Prostate gland (tissue), 2 donors: ENCODE data around the gene ROR1. TPM values are rescaled to one million over a fixed set of nuclear protein-coding genes. Genes with fewer than 3 reads are reported as not detected.

Source experiments
- DNase-seq: peaks from one replicate; pipeline ENCODE4 v3.0.0-alpha.2; 2019; ENCODE audit warnings: low spot score
- H3K27ac ChIP-seq, 2 donors: fragments of 200-600 bp; sonication (generic); 2 replicates each; pipeline ENCODE4 v1.5.1; 2017 to 2019
- H3K27me3 ChIP-seq: fragments of 200-600 bp; sonication (generic); replicated peaks from 2 replicates; pipeline ENCODE4 v1.5.1; 2019; ENCODE audit not compliant: insufficient read depth
- H3K36me3 ChIP-seq, 2 donors: fragments of 200-600 bp; sonication (generic); 1 replicate in 1 of 2; 2 replicates in 1 of 2; pipeline versions ENCODE4 v1.5.1 to v1.8.1; 2017 to 2019
- H3K4me1 ChIP-seq: fragments of 200-600 bp; sonication (generic); replicated peaks from 2 replicates; pipeline ENCODE4 v1.5.1; 2019
- H3K4me3 ChIP-seq, 2 donors: fragments of 200-600 bp; sonication (generic); 2 replicates each; pipeline ENCODE4 v1.5.1; 2017 to 2019
- H3K9me3 ChIP-seq: fragments of 200-600 bp; sonication (generic); 2 replicates; pipeline ENCODE4 v1.5.1; 2017
- CTCF ChIP-seq, 4 experiments: fragments of 200-600 bp in 2 of 4; fragments of 450-650 bp in 2 of 4; sonication (generic) in 2 of 4; IDR thresholded peaks; 1 replicate in 3 of 4; 2 replicates in 1 of 4; pipeline ENCODE4 v1.5.1; 2016 to 2019; ENCODE audit warnings: antibody characterized with exemption in 4 of 4, mild to moderate bottlenecking in 2 of 4, moderate library complexity in 2 of 4
- POLR2A ChIP-seq: fragments of 450-650 bp; IDR thresholded peaks from one replicate; pipeline ENCODE4 v1.6.1; 2016; ENCODE audit warnings: antibody characterized with exemption, mild to moderate bottlenecking
- POLR2AphosphoS5 ChIP-seq: sonication (generic); formaldehyde crosslinking; IDR thresholded peaks from one replicate; pipeline ENCODE4 v1.6.1; 2017; ENCODE audit warnings: antibody characterized with exemption
- WGBS: methylation state at CpG from one replicate; pipeline ENCODE4 v1.1.5; 2018; 5-methylcytosine and 5-hydroxymethylcytosine counted together
- intact Hi-C: fragments of 100-400 bp; cut with DNase I; formaldehyde crosslinking; loops from one replicate; pipeline ENCODE4 v1.14.2; 2022
- total RNA-seq, 2 donors: library from RNA; depleted of rRNA; stranded (reverse); fragments of >200 nt; gene quantifications; one replicate each; pipeline ENCODE4 v1.1.0, GENCODE V29; 2016

The ROR1 gene
- total RNA-seq, 2 donors from 2014 or later, result 7.3 to 11.1 TPM

DNA sequence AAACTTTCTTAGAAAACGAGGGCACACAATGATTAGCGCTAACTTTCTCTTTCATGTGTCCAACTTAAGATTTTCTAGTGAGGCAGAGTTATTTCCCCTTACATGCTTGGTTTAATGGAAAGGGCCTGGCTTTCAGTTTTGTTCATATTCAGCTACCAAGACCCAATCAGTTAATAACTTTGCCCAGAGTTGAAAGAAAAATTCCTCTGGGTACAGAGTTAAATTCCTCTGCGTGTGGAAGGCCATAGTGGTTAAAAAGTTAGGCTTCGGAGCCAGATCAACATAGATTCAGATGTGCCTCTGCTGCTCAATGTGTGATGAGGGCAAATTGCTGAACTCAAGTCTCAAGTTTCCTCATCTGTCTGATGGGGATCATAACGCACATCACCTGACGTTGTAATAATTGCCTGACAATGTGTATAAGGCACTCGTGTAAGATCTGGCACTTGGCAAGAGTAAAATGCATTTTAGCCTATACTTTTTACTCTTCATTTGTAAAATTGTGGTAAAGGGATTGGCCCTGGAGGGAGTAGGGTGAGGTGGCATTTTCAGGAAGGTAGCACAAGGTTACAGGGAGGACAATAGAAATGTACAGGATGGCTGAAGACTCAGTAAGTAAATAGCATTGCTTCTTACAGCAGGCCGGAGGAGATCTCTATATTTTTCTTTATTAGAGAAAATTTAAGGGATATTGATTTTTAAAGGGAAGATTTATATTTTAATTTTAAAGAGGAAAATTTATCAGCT is 103.4 kb downstream of the ROR1 start:
- Histone ChIP-seq H3K4me3 (no peak overlapping the region), H3K27me3 (no peaks in the 10 kb centered on the region), H3K4me1 (no peaks in the 10 kb centered on the region), H3K36me3 (no peaks in the 10 kb centered on the region), H3K27ac (no peak overlapping the region), H3K9me3 (no peaks in the 10 kb centered on the region)
- no peak for DNase-seq
- 80% methylated on average over 8 of the region's 8 CpGs for WGBS
- no peak for TF ChIP-seq CTCF (IDR thresholded peaks at IDR 0.05)
- TF ChIP-seq POLR2A, result no peak
- no peak for TF ChIP-seq POLR2AphosphoS5
- intact Hi-C loops, result no loop called here

GRCh38 chr1:63877816-63878215 is 104.0 kb downstream of the ROR1 start:
- Histone ChIP-seq H3K9me3 (no peaks in the 10 kb centered on the region), H3K36me3 (no peaks in the 10 kb centered on the region), H3K4me1 (no peaks in the 10 kb centered on the region), H3K27ac (no peak overlapping the region), H3K27me3 (no peaks in the 10 kb centered on the region), H3K4me3 (no peak overlapping the region)
- no peak for DNase-seq
- WGBS, result 82% methylated on average over 3 of the region's 3 CpGs
- intact Hi-C loops, result no loop called here
- TF ChIP-seq CTCF (IDR thresholded peaks at IDR 0.05) (no peak), POLR2AphosphoS5 (no peak), POLR2A (no peak)

GRCh38 chr1:63878932-63879331 is 105.1 kb downstream of the ROR1 start:
- Histone ChIP-seq H3K27ac (no peak overlapping the region), H3K4me3 (no peak overlapping the region), H3K36me3 (no peaks in the 10 kb centered on the region), H3K27me3 (no peaks in the 10 kb centered on the region), H3K9me3 (no peaks in the 10 kb centered on the region), H3K4me1 (no peaks in the 10 kb centered on the region)
- intact Hi-C loops, result no loop called here
- no peak for TF ChIP-seq CTCF (IDR thresholded peaks at IDR 0.05)
- TF ChIP-seq POLR2A, result no peak
- TF ChIP-seq POLR2AphosphoS5, result no peak
- WGBS, result 0% methylated on average over 1 of the region's 1 CpG
- DNase-seq, result no peak

DNA sequence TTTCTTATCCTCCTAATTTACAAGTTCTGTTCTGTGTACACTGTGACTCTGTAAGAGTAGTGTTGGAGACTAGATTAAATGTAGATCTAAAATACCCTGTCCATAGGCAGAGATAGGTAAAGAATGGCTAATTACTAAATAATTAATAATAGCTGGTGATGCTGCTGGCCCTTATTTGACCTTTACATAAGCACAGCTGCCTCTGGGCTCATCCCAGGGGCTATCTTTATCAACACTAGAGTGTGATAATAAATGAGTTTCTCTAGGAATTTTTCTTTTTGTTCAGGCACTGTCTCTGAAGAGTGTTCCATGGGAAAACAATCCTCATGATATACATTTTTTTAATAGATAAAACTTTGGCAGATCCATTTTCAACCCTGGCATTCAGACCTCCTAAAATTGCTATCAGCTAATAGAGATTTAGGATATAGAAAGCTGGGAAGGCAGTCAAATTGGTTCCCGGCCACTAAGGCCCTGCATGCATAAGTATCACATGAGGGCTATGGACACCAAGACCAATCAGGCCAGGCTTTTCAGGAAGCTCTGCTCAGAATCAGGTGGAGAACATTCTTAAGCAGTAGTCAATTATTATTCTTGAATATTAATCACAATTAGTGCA is 107.2 kb downstream of the ROR1 start:
- intact Hi-C loops, result no loop called here
- TF ChIP-seq POLR2A (no peak), CTCF (IDR thresholded peaks at IDR 0.05) (no peak), POLR2AphosphoS5 (no peak)
- no peaks in the 10 kb centered on the region for H3K27me3 ChIP-seq
- no peaks in the 10 kb centered on the region for H3K36me3 ChIP-seq
- 82% methylated on average over 1 of the region's 1 CpG for WGBS
- H3K9me3 ChIP-seq, result no peaks in the 10 kb centered on the region
- H3K4me3 ChIP-seq, result no peak overlapping the region
- no peaks in the 10 kb centered on the region for H3K4me1 ChIP-seq
- DNase-seq, result no peak
- no peak overlapping the region for H3K27ac ChIP-seq
